Choroid plexus epithelial cell (primary cell): ENCODE measurements around the gene FCF1.

Source experiments
- DNase-seq: peaks from one replicate; pipeline ENCODE4 v3.0.0-alpha.2; 2010; ENCODE audit warnings: low read depth
- H3K4me3 ChIP-seq: 2 replicates; pipeline ENCODE4 v1.5.1; 2011; ENCODE audit warnings: low read depth, mild to moderate bottlenecking, control low read depth, low read length, moderate library complexity
- CTCF ChIP-seq: conservative IDR thresholded peaks from 2 replicates; pipeline ENCODE4 v1.5.1; 2011; ENCODE audit warnings: low read depth, mild to moderate bottlenecking, control low read depth, inconsistent platforms, low read length, moderate library complexity

Gene FCF1

GRCh38 chr14:74671789-74672188, 41.2 kb upstream of the FCF1 start:
- no peak overlapping the region for H3K4me3 ChIP-seq
- no peak for TF ChIP-seq CTCF
- DNase-seq: peak; percentile 82

- TF ChIP-seq CTCF: no peak
Measured at GRCh38 chr14:74673768-74674167, 39.2 kb upstream of the FCF1 start.

GRCh38 chr14:74675219-74675618, 37.7 kb upstream of the FCF1 start:
- DNase-seq: no peak
- no peak for TF ChIP-seq CTCF
- H3K4me3 ChIP-seq: no peak overlapping the region

More at GRCh38 chr14:74673768-74674167, 39.2 kb upstream of the FCF1 start:
- no peak for DNase-seq
- no peak overlapping the region for H3K4me3 ChIP-seq

GRCh38 chr14:74682169-74682952, 30.6 kb upstream of the FCF1 start:
- no peak for TF ChIP-seq CTCF
- H3K4me3 ChIP-seq: no peak overlapping the region
- DNase-seq: no peak

GRCh38 chr14:74683406-74683805, 29.5 kb upstream of the FCF1 start:
- TF ChIP-seq CTCF: no peak
- DNase-seq: no peak
- no peak overlapping the region for H3K4me3 ChIP-seq

GRCh38 chr14:74684434-74684833, 28.5 kb upstream of the FCF1 start:
- no peak overlapping the region for H3K4me3 ChIP-seq
- no peak for DNase-seq

More at GRCh38 chr14:74684434-74684833, 28.5 kb upstream of the FCF1 start:
- no peak for TF ChIP-seq CTCF
